ENCODE data around the gene FGFR2. TPM values are rescaled to one million over a fixed set of nuclear protein-coding genes. Genes with fewer than 3 reads are reported as not detected.

FGFR2 gene
- total RNA-seq, 1 donor from 2014 or later: 0.30 TPM

- intact Hi-C loops (cut with DNase I): no loop called here
- no peak for ATAC-seq (ENCODE audit: poor library complexity)
- DNase-seq: no peak
These were observed 83.9 kb downstream of the FGFR2 start for GRCh38 chr10:121514141-121514865.

- intact Hi-C loops (cut with DNase I): no loop called here
- DNase-seq (no peak), ATAC-seq (ENCODE audit: poor library complexity) (no peak)
These were observed 86.3 kb downstream of the FGFR2 start for GRCh38 chr10:121511943-121512342.

GRCh38 chr10:121511460-121511859 lies 86.8 kb downstream of the FGFR2 start:
- intact Hi-C loops (cut with DNase I): no loop called here
- ATAC-seq (ENCODE audit: poor library complexity) (no peak), DNase-seq (no peak)

- ATAC-seq (ENCODE audit: poor library complexity) (no peak), DNase-seq (no peak)
- intact Hi-C loops (cut with DNase I): no loop called here
These were observed 88.0 kb downstream of the FGFR2 start for GRCh38 chr10:121510201-121510771.

GRCh38 chr10:121509796-121510195 lies 88.4 kb downstream of the FGFR2 start:
- no peak for DNase-seq
- intact Hi-C loops (cut with DNase I): no loop called here
- no peak for ATAC-seq (ENCODE audit: poor library complexity)

- intact Hi-C loops (cut with DNase I): no loop called here
- no peak for ATAC-seq (ENCODE audit: poor library complexity)
- no peak for DNase-seq
These were observed 89.1 kb downstream of the FGFR2 start for GRCh38 chr10:121509112-121509511.

- intact Hi-C loops (cut with DNase I): no loop called here
- ATAC-seq (ENCODE audit: poor library complexity): no peak
- DNase-seq: no peak
These were observed 94.6 kb downstream of the FGFR2 start for GRCh38 chr10:121503587-121504051.

- DNase-seq (no peak), ATAC-seq (ENCODE audit: poor library complexity) (no peak)
- intact Hi-C loops (cut with DNase I): no loop called here
These were observed 96.4 kb downstream of the FGFR2 start for GRCh38 chr10:121501796-121502195.

GRCh38 chr10:121500701-121501332 lies 97.4 kb downstream of the FGFR2 start:
- DNase-seq: no peak
- intact Hi-C loops (cut with DNase I): no loop called here
- no peak for ATAC-seq (ENCODE audit: poor library complexity)

- intact Hi-C loops (cut with DNase I): no loop called here
- ATAC-seq (ENCODE audit: poor library complexity) (no peak), DNase-seq (no peak)
These were observed 100.5 kb downstream of the FGFR2 start for GRCh38 chr10:121497513-121498470.

- intact Hi-C loops (cut with DNase I): no loop called here
- ATAC-seq (ENCODE audit: poor library complexity) (no peak), DNase-seq (no peak)
These were observed 102.5 kb downstream of the FGFR2 start for GRCh38 chr10:121495719-121496118.

GRCh38 chr10:121494296-121494695 lies 103.9 kb downstream of the FGFR2 start:
- ATAC-seq (ENCODE audit: poor library complexity) (no peak), DNase-seq (no peak)
- intact Hi-C loops (cut with DNase I): no loop called here

- DNase-seq (no peak), ATAC-seq (ENCODE audit: poor library complexity) (no peak)
- intact Hi-C loops (cut with DNase I): no loop called here
These were observed 104.7 kb downstream of the FGFR2 start for GRCh38 chr10:121493521-121493920.

- intact Hi-C loops (cut with DNase I): no loop called here
- peak; percentile 48 for DNase-seq
- peak; percentile 31 for ATAC-seq (ENCODE audit: poor library complexity)
These were observed 107.2 kb downstream of the FGFR2 start for GRCh38 chr10:121490871-121491519.

- intact Hi-C loops (cut with DNase I): no loop called here
- DNase-seq: no peak
- no peak for ATAC-seq (ENCODE audit: poor library complexity)
These were observed 112.7 kb downstream of the FGFR2 start for GRCh38 chr10:121485436-121486139.

- intact Hi-C loops (cut with DNase I): no loop called here
- ATAC-seq (ENCODE audit: poor library complexity) (no peak), DNase-seq (no peak)
These were observed 113.4 kb downstream of the FGFR2 start for GRCh38 chr10:121484816-121485215.

GRCh38 chr10:121484401-121484800 lies 113.8 kb downstream of the FGFR2 start:
- ATAC-seq (ENCODE audit: poor library complexity) (no peak), DNase-seq (no peak)
- intact Hi-C loops (cut with DNase I): no loop called here

GRCh38 chr10:121481180-121481579 lies 117.1 kb downstream of the FGFR2 start:
- ATAC-seq (ENCODE audit: poor library complexity): no peak
- no peak for DNase-seq
- intact Hi-C loops (cut with DNase I): no loop called here

Data from Right ventricle myocardium superior (tissue), 1 donor.